CD14-positive monocyte (primary cell): ENCODE results near the gene MIPOL1. TPM values are rescaled to one million over a fixed set of nuclear protein-coding genes. Genes with fewer than 3 reads are reported as not detected.

Experiments
- DNase-seq, 3 donors: peaks; one replicate each; pipeline ENCODE4 v3.0.0-alpha.2; 2011 to 2022
- H2AFZ ChIP-seq: 2 replicates; pipeline ENCODE4 v1.6.0; 2012; ENCODE audit warnings: mild to moderate bottlenecking, low read depth, low read length, inconsistent platforms; ENCODE audit not compliant: insufficient read depth, poor library complexity, severe bottlenecking
- H3K27ac ChIP-seq, 2 donors: 1 replicate in 1 of 2; 2 replicates in 1 of 2; pipeline ENCODE4 v1.5.1; 2012 to 2013; ENCODE audit warnings: low read length in 2 of 2, control low read depth in 1 of 2, inconsistent platforms in 1 of 2, low read depth in 1 of 2, mild to moderate bottlenecking in 1 of 2
- H3K27me3 ChIP-seq, 2 donors: one replicate each; pipeline versions ENCODE4 v1.6.0 to v1.6.1; 2011 to 2013; ENCODE audit warnings: low read length in 2 of 2; ENCODE audit not compliant: control insufficient read depth in 2 of 2, insufficient read depth in 2 of 2
- H3K36me3 ChIP-seq, 2 donors: replicated peaks in 1 of 2; 1 replicate in 1 of 2; 2 replicates in 1 of 2; pipeline versions ENCODE4 v1.5.1 to v1.6.1; 2012 to 2013; ENCODE audit warnings: low read length in 2 of 2, control low read depth in 1 of 2, inconsistent platforms in 1 of 2, mild to moderate bottlenecking in 1 of 2; ENCODE audit not compliant: insufficient read depth in 2 of 2, control insufficient read depth in 1 of 2
- H3K4me1 ChIP-seq, 2 donors: 1 replicate in 1 of 2; 2 replicates in 1 of 2; pipeline versions ENCODE4 v1.5.1 to v1.6.1; 2012 to 2013; ENCODE audit warnings: low read length in 2 of 2, control low read depth in 1 of 2, inconsistent platforms in 1 of 2, mild to moderate bottlenecking in 1 of 2, moderate library complexity in 1 of 2; ENCODE audit not compliant: insufficient read depth in 2 of 2, control insufficient read depth in 1 of 2
- H3K4me2 ChIP-seq: replicated peaks from 2 replicates; pipeline ENCODE3; 2012; ENCODE audit warnings: low read length, moderate library complexity, mild to moderate bottlenecking; ENCODE audit not compliant: poor library complexity, severe bottlenecking; ENCODE audit errors: extremely low read depth
- H3K4me3 ChIP-seq, 3 experiments: fragments of 200-600 bp in 1 of 3; sonication (generic) in 1 of 3; replicated peaks in 1 of 3; 1 replicate in 2 of 3; 2 replicates in 1 of 3; pipeline ENCODE4 v1.5.1; 2011 to 2013; ENCODE audit warnings: low read length in 3 of 3, mild to moderate bottlenecking in 3 of 3, control low read depth in 2 of 3, low read depth in 2 of 3, inconsistent platforms in 1 of 3, moderate library complexity in 1 of 3
- H3K79me2 ChIP-seq: 2 replicates; pipeline ENCODE4 v1.6.0; 2012; ENCODE audit warnings: mild to moderate bottlenecking, control low read depth, inconsistent platforms, low read length, moderate library complexity; ENCODE audit not compliant: insufficient read depth
- H3K9ac ChIP-seq: 2 replicates; pipeline ENCODE4 v1.6.0; 2017; ENCODE audit warnings: low read length, mild to moderate bottlenecking; ENCODE audit not compliant: insufficient read depth, poor library complexity, severe bottlenecking
- H3K9me3 ChIP-seq, 2 donors: replicated peaks in 1 of 2; 1 replicate in 1 of 2; 2 replicates in 1 of 2; pipeline versions ENCODE4 v1.5.1 to v1.6.1; 2012 to 2013; ENCODE audit warnings: low read length in 2 of 2, control low read depth in 1 of 2; ENCODE audit not compliant: control insufficient read depth in 1 of 2, insufficient read depth in 1 of 2
- H4K20me1 ChIP-seq: 2 replicates; pipeline ENCODE4 v1.6.0; 2012; ENCODE audit warnings: mild to moderate bottlenecking, low read length, control low read depth, moderate library complexity; ENCODE audit not compliant: insufficient read depth
- H3K27ac Mint-ChIP-seq, 7 donors: one replicate each; pipeline ENCODE4 v1.8.0; 2020; ENCODE audit warnings: mild to moderate bottlenecking in 7 of 7, mixed read lengths in 7 of 7, moderate library complexity in 6 of 7, inconsistent platforms in 2 of 7
- H3K27me3 Mint-ChIP-seq, 3 donors: one replicate each; pipeline ENCODE4 v1.8.0; 2021 to 2022; ENCODE audit warnings: low read depth in 3 of 3, mild to moderate bottlenecking in 3 of 3, mixed read lengths in 3 of 3, moderate library complexity in 3 of 3, inconsistent platforms in 1 of 3
- H3K36me3 Mint-ChIP-seq, 2 donors: one replicate each; pipeline ENCODE4 v1.8.0; 2020; ENCODE audit warnings: mixed read lengths in 2 of 2, inconsistent platforms in 1 of 2, mild to moderate bottlenecking in 1 of 2
- H3K4me1 Mint-ChIP-seq: one replicate; pipeline ENCODE4 v1.8.0; 2020; ENCODE audit warnings: mild to moderate bottlenecking, mixed read lengths
- H3K4me3 Mint-ChIP-seq, 2 donors: one replicate each; pipeline ENCODE4 v1.8.0; 2020; ENCODE audit warnings: mild to moderate bottlenecking in 2 of 2, mixed read lengths in 2 of 2, moderate library complexity in 1 of 2
- H3K9me3 Mint-ChIP-seq, 7 donors: one replicate each; pipeline ENCODE4 v1.8.0; 2020 to 2022; ENCODE audit warnings: mixed read lengths in 7 of 7, mild to moderate bottlenecking in 6 of 7, moderate library complexity in 6 of 7, inconsistent platforms in 2 of 7
- CTCF ChIP-seq: fragments of 200-600 bp; IDR thresholded peaks from one replicate; pipeline ENCODE4 v1.8.0; 2022; ENCODE audit warnings: antibody characterized with exemption, mild to moderate bottlenecking
- WGBS: methylation state at CpG from one replicate; pipeline ENCODE4 v1.1.5; 2013; ENCODE audit warnings: missing lambda C conversion rate; ENCODE audit not compliant: insufficient coverage; 5-methylcytosine and 5-hydroxymethylcytosine counted together
- intact Hi-C, 2 donors: fragments of 100-400 bp; cut with micrococcal nuclease; formaldehyde crosslinking; loops; one replicate each; pipeline versions ENCODE4 v1.15.0 to v1.15.1; 2023
- polyA plus RNA-seq, 3 donors: library from polyadenylated mRNA; depleted of rRNA in 1 of 3; unstranded in 2 of 3; stranded (reverse) in 1 of 3; fragments of 300-500 nt in 2 of 3; fragments of >200 nt in 1 of 3; fragmentation: Illumina TruSeq in 2 of 3; gene quantifications; 1 replicate in 2 of 3; 2 replicates in 1 of 3; pipeline ENCODE4 v1.2.3, GENCODE V29; 2012 to 2021

The MIPOL1 gene
- polyA plus RNA-seq, 3 donors: not detected

GRCh38 chr14:37571391-37571790 lies 373.7 kb downstream of the MIPOL1 start:
- H3K27ac Mint-ChIP-seq: no peak overlapping the region
- H3K36me3 Mint-ChIP-seq: no peaks in the 10 kb centered on the region
- 80% methylated on average over 1 of the region's 4 CpGs for WGBS
- peaks cover 0 to 12% (median 4%) of the 10 kb centered on the region in 3 donors for H3K27me3 Mint-ChIP-seq
- intact Hi-C loops: no loop called here
- no peaks in the 10 kb centered on the region for H3K4me1 Mint-ChIP-seq
- H2AFZ ChIP-seq: no peak overlapping the region
- H3K4me3 Mint-ChIP-seq: no peak overlapping the region
- H3K9me3 Mint-ChIP-seq: peaks cover 0 to 4% (median 1%) of the 10 kb centered on the region in 7 donors
- no peak for DNase-seq
- H3K27me3 ChIP-seq: peaks cover 0 to 6% of the 10 kb centered on the region in 2 donors
- H3K27ac ChIP-seq: no peak overlapping the region
- H3K4me2 ChIP-seq: no peak overlapping the region
- H3K9me3 ChIP-seq: no peaks in the 10 kb centered on the region
- no peak overlapping the region for H3K9ac ChIP-seq
- H3K4me3 ChIP-seq: no peak overlapping the region
- TF ChIP-seq CTCF: no peak
- H3K79me2 ChIP-seq: no peaks in the 10 kb centered on the region
- no peaks in the 10 kb centered on the region for H3K36me3 ChIP-seq
- no peaks in the 10 kb centered on the region for H4K20me1 ChIP-seq
- H3K4me1 ChIP-seq: no peaks in the 10 kb centered on the region

GRCh38 chr14:37573356-37573755 lies 375.6 kb downstream of the MIPOL1 start:
- WGBS: 100% methylated on average over 1 of the region's 2 CpGs
- intact Hi-C loops: no loop called here
- Mint-ChIP-seq H3K4me1 (no peaks in the 10 kb centered on the region), H3K27me3 (peaks cover 0 to 14% (median 4%) of the 10 kb centered on the region in 3 donors), H3K36me3 (no peaks in the 10 kb centered on the region), H3K4me3 (no peak overlapping the region), H3K9me3 (peaks cover 0 to 4% (median 1%) of the 10 kb centered on the region in 7 donors), H3K27ac (no peak overlapping the region)
- no peak overlapping the region for H3K27ac ChIP-seq
- no peak for DNase-seq
- no peaks in the 10 kb centered on the region for H4K20me1 ChIP-seq
- no peak for TF ChIP-seq CTCF
- no peak overlapping the region for H2AFZ ChIP-seq
- H3K79me2 ChIP-seq: no peaks in the 10 kb centered on the region
- peaks cover 0 to 10% of the 10 kb centered on the region in 2 donors for H3K27me3 ChIP-seq
- no peak overlapping the region for H3K9ac ChIP-seq
- no peaks in the 10 kb centered on the region for H3K36me3 ChIP-seq
- no peaks in the 10 kb centered on the region for H3K4me1 ChIP-seq
- no peaks in the 10 kb centered on the region for H3K9me3 ChIP-seq
- H3K4me3 ChIP-seq: no peak overlapping the region
- no peak overlapping the region for H3K4me2 ChIP-seq
